Measurements from ENCODE around the gene PLCXD1. TPM values are rescaled to one million over a fixed set of nuclear protein-coding genes. Genes with fewer than 3 reads are reported as not detected.

The PLCXD1 gene
- total and polyA plus RNA-seq, 9 of the 15 experiments (the other 6 are each of a cell fraction or from before 2014, with no cell fraction given), result 6.0 to 60.2 (median 39.5) TPM

DNA sequence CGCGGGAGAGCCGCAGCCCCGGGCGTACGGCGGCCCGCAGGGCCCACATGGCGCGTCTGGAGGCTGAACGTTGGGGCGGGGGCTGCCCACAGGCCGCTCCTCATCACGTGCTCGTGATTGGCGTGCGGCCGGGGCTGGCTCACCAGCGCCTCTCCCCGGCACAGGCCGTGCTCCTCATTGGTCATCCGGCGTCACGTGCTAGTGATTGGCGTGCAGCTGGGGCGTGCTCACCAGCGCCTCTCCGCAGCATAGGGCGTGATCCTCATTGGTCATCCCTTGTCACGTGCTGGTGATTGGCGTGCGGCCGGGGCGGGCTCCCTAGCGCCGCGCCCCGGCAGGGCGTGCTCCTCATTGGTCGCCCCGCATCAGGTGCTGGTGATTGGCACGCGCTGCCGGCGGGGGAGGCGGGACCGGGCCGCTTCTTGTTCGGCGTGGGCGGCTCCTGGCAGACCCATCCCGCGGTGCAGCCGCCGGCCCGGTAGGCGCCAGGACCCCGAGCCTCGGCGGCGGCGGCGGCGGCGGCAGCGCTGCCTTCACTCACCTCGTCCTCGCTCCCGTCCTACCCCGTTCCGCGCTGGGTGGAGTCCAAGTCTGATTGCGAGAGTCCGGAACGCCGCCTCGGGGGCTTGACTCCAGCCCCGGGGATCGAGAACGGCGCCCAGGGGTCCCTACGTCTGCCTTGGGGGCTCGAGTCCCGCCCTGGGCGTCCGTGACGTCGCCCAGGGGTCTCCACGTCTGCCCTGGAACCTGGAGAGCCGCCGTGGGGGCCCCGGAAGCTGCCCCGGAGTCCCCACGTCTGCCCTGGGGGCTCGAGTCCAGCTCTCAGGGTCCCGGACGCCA is 37.8 kb downstream of the PLCXD1 start, which contains the start of gene GTPBP6 (continued):
- TF ChIP-seq CHD7 (IDR thresholded peaks at IDR 0.05; ENCODE audit: low read depth, low read length) (no peak), RBBP5 (IDR thresholded peaks at IDR 0.05; ENCODE audit: borderline replicate concordance, insufficient read depth, low read length, poor library complexity, severe bottlenecking) (no peak), PYGO2 (tag; IDR thresholded peaks at IDR 0.05) (no peak), MTA3 (IDR thresholded peaks at IDR 0.05; ENCODE audit: borderline replicate concordance) (peak; percentile 86), NR3C1 (CRISPR knock-in tag; IDR thresholded peaks at IDR 0.05) (no peak), ZNF57 (CRISPR knock-in tag; IDR thresholded peaks at IDR 0.05) (no peak), ARID2 (IDR thresholded peaks at IDR 0.05) (no peak), ETV5 (CRISPR knock-in tag; IDR thresholded peaks at IDR 0.05; ENCODE audit: low read depth) (no peak), SETDB1 (IDR thresholded peaks at IDR 0.05; ENCODE audit: low read length) (no peak), POLR3G (IDR thresholded peaks at IDR 0.05; ENCODE audit: extremely low read depth, insufficient read length, insufficient replicate concordance) (no peak)
- TF ChIP-seq, protein P1, sequence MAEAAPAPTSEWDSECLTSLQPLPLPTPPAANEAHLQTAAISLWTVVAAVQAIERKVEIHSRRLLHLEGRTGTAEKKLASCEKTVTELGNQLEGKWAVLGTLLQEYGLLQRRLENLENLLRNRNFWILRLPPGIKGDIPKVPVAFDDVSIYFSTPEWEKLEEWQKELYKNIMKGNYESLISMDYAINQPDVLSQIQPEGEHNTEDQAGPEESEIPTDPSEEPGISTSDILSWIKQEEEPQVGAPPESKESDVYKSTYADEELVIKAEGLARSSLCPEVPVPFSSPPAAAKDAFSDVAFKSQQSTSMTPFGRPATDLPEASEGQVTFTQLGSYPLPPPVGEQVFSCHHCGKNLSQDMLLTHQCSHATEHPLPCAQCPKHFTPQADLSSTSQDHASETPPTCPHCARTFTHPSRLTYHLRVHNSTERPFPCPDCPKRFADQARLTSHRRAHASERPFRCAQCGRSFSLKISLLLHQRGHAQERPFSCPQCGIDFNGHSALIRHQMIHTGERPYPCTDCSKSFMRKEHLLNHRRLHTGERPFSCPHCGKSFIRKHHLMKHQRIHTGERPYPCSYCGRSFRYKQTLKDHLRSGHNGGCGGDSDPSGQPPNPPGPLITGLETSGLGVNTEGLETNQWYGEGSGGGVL (CRISPR knock-in tag; IDR thresholded peaks at IDR 0.05), result no peak
- TF ChIP-seq, protein P2, sequence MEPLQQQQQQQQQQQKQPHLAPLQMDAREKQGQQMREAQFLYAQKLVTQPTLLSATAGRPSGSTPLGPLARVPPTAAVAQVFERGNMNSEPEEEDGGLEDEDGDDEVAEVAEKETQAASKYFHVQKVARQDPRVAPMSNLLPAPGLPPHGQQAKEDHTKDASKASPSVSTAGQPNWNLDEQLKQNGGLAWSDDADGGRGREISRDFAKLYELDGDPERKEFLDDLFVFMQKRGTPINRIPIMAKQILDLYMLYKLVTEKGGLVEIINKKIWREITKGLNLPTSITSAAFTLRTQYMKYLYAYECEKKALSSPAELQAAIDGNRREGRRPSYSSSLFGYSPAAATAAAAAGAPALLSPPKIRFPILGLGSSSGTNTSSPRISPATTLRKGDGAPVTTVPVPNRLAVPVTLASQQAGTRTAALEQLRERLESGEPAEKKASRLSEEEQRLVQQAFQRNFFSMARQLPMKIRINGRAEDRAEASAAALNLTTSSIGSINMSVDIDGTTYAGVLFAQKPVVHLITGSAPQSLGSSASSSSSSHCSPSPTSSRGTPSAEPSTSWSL (CRISPR knock-in tag; IDR thresholded peaks at IDR 0.05; ENCODE audit: borderline replicate concordance), result no peak
